A549 (cell line): ENCODE results near the gene RPN2. TPM values are rescaled to one million over a fixed set of nuclear protein-coding genes. Genes with fewer than 3 reads are reported as not detected.

ENCODE experiments used
- ATAC-seq, 2 experiments: fragments of 200-7000 bp in 1 of 2; fragments of >200 bp in 1 of 2; cut with Nextera tagmentation in 1 of 2; cut with Tn5 transposase in 1 of 2; 3 replicates each; pipeline versions ENCODE4 v1.8.0 to v1.9.1; 2018 to 2020; ENCODE audit warnings: mild to moderate bottlenecking in 1 of 2, moderate library complexity in 1 of 2
- CTCF ChIA-PET: fragments of 300-600 bp; sonication (Branson Sonifier 250); formaldehyde crosslinking; extraction: SDS; loops from one replicate; lab custom pipeline; 2021; ENCODE audit warnings: antibody characterized with exemption, inconsistent platforms; lab: Yijun Ruan, JAX
- POLR2A ChIA-PET: fragments of 350-600 bp; formaldehyde crosslinking; extraction: SDS; loops from one replicate; lab custom pipeline; 2021; ENCODE audit warnings: antibody characterized with exemption, inconsistent platforms; lab: Yijun Ruan, JAX
- DNase-seq, 2 experiments: peaks; one replicate each; pipeline versions ENCODE4 v3.0.0 to v3.0.0-alpha.2; 2011 to 2016; ENCODE audit warnings: low read depth in 1 of 2, low spot score in 1 of 2
- FAIRE-seq: peaks from 2 replicates; lab custom pipeline; 2011; peaks lifted over from hg19 to GRCh38; lab: Jason Lieb, UNC
- H3K27ac ChIP-seq, 2 experiments: fragments of >200 bp; sonication (Bioruptor Twin); formaldehyde crosslinking; 3 replicates each; pipeline ENCODE4 v1.5.1; 2016 to 2017
- H3K4me1 ChIP-seq: fragments of >200 bp; sonication (Bioruptor Twin); formaldehyde crosslinking; 3 replicates; pipeline ENCODE4 v1.6.1; 2016
- H3K4me2 ChIP-seq: fragments of >200 bp; sonication (Bioruptor Twin); formaldehyde crosslinking; 3 replicates; pipeline ENCODE4 v1.6.1; 2016
- H3K4me3 ChIP-seq: fragments of >200 bp; sonication (Bioruptor Twin); formaldehyde crosslinking; 3 replicates; pipeline ENCODE4 v1.5.1; 2016
- H3K9me3 ChIP-seq: fragments of >200 bp; sonication (Bioruptor Twin); formaldehyde crosslinking; 3 replicates; pipeline ENCODE4 v1.6.1; 2016
- CBX2 ChIP-seq: fragments of 200-600 bp; sonication (generic); IDR thresholded peaks from 2 replicates; pipeline ENCODE4 v1.6.1; 2016; ENCODE audit warnings: low read depth, mild to moderate bottlenecking, borderline replicate concordance
- FOSB ChIP-seq: fragments of 250-450 bp; sonication (Bioruptor Pico); IDR thresholded peaks from 2 replicates; pipeline ENCODE4 v1.5.0; 2020; ENCODE audit warnings: mild to moderate bottlenecking, moderate library complexity
- FOSL2 ChIP-seq, 2 experiments: fragments of 450-650 bp in 1 of 2; fragments of >200 bp in 1 of 2; sonication (Bioruptor Twin) in 1 of 2; formaldehyde crosslinking; IDR thresholded peaks; 2 replicates each; pipeline versions ENCODE4 v1.5.0 to v1.6.1; 2016 to 2020; ENCODE audit warnings: mild to moderate bottlenecking in 1 of 2, moderate library complexity in 1 of 2
- HES2 ChIP-seq: fragments of >200 bp; sonication (Bioruptor Twin); formaldehyde crosslinking; IDR thresholded peaks from 2 replicates; pipeline ENCODE4 v1.6.1; 2016
- HEYL ChIP-seq: fragments of 250-450 bp; sonication (Bioruptor Pico); IDR thresholded peaks from 2 replicates; pipeline ENCODE4 v1.8.0; 2021; ENCODE audit warnings: mild to moderate bottlenecking, moderate library complexity
- HOXA7 ChIP-seq: fragments of 250-450 bp; sonication (Bioruptor Pico); IDR thresholded peaks from 2 replicates; pipeline ENCODE4 v1.5.0; 2020; ENCODE audit warnings: mild to moderate bottlenecking, moderate library complexity
- JUNB ChIP-seq: fragments of >200 bp; sonication (Bioruptor Twin); formaldehyde crosslinking; IDR thresholded peaks from 2 replicates; pipeline ENCODE4 v1.6.1; 2016
- KDM1A ChIP-seq: fragments of 200-600 bp; sonication (generic); IDR thresholded peaks from 2 replicates; pipeline ENCODE4 v1.6.1; 2016; ENCODE audit warnings: low read depth, mild to moderate bottlenecking
- KDM5A ChIP-seq: fragments of 200-600 bp; sonication (generic); IDR thresholded peaks from 2 replicates; pipeline ENCODE4 v1.6.1; 2016; ENCODE audit warnings: antibody characterized with exemption, mild to moderate bottlenecking
- MAFK ChIP-seq: fragments of 450-650 bp; IDR thresholded peaks from 2 replicates; pipeline ENCODE4 v1.6.1; 2014; ENCODE audit not compliant: partially characterized antibody
- MYC ChIP-seq: IDR thresholded peaks from 2 replicates; pipeline ENCODE4 v1.6.1; 2012; ENCODE audit warnings: mild to moderate bottlenecking, inconsistent platforms, low read length, improper control_type of control experiment, borderline replicate concordance
- NFE2L2 ChIP-seq: fragments of 150-350 bp; conservative IDR thresholded peaks from 2 replicates; pipeline ENCODE4 v1.6.1; 2014; ENCODE audit warnings: low read length
- NPAS2 ChIP-seq: fragments of 250-450 bp; sonication (Bioruptor Pico); IDR thresholded peaks from 2 replicates; pipeline ENCODE4 v1.8.0; 2022; ENCODE audit warnings: mild to moderate bottlenecking, moderate library complexity, borderline replicate concordance
- NR3C1 ChIP-seq: fragments of >200 bp; sonication (Bioruptor Twin); formaldehyde crosslinking; IDR thresholded peaks from 3 replicates; pipeline ENCODE4 v1.6.1; 2017
- RCOR1 ChIP-seq: fragments of 150-350 bp; IDR thresholded peaks from 2 replicates; pipeline ENCODE4 v1.6.1; 2014; ENCODE audit warnings: antibody characterized with exemption, low read length, low read depth
- RFX5 ChIP-seq: fragments of 450-650 bp; IDR thresholded peaks from 2 replicates; pipeline ENCODE4 v1.7.1; 2014; ENCODE audit warnings: antibody characterized with exemption, mild to moderate bottlenecking, moderate library complexity
- RNF2 ChIP-seq: fragments of 200-600 bp; sonication (generic); IDR thresholded peaks from 2 replicates; pipeline ENCODE4 v1.6.1; 2016; ENCODE audit warnings: low read depth, mild to moderate bottlenecking, antibody characterized with exemption, moderate library complexity, borderline replicate concordance
- SMC3 ChIP-seq: fragments of >200 bp; sonication (Bioruptor Twin); formaldehyde crosslinking; IDR thresholded peaks from 3 replicates; pipeline ENCODE4 v1.6.1; 2018; ENCODE audit warnings: inconsistent platforms
- SREBF2 ChIP-seq: fragments of 450-650 bp; IDR thresholded peaks from 2 replicates; pipeline ENCODE4 v1.6.1; 2014; ENCODE audit warnings: mild to moderate bottlenecking, moderate library complexity
- TP53 ChIP-seq: fragments of 250-450 bp; sonication (Bioruptor Pico); IDR thresholded peaks from 2 replicates; pipeline ENCODE4 v1.5.0; 2021; ENCODE audit warnings: mild to moderate bottlenecking, moderate library complexity
- ZC3H11A ChIP-seq: fragments of 450-650 bp; IDR thresholded peaks from 2 replicates; pipeline ENCODE4 v1.6.1; 2014; ENCODE audit warnings: antibody characterized with exemption, mild to moderate bottlenecking
- ZFP36 ChIP-seq: fragments of 450-650 bp; IDR thresholded peaks from 2 replicates; pipeline ENCODE4 v1.6.1; 2014; ENCODE audit warnings: borderline replicate concordance; ENCODE audit not compliant: partially characterized antibody
- ZNF302 ChIP-seq: fragments of 250-450 bp; sonication (Bioruptor Pico); IDR thresholded peaks from 2 replicates; pipeline ENCODE4 v1.9.0; 2021; ENCODE audit warnings: inconsistent platforms, mild to moderate bottlenecking, moderate library complexity
- ZSCAN20 ChIP-seq: fragments of 250-450 bp; sonication (Bioruptor Pico); IDR thresholded peaks from 2 replicates; pipeline ENCODE4 v1.8.0; 2022; ENCODE audit warnings: mild to moderate bottlenecking, moderate library complexity
- WGBS: methylation state at CpG from one replicate; pipeline ENCODE4 v1.1.6; 2017; ENCODE audit errors: missing lambda C conversion rate; 5-methylcytosine and 5-hydroxymethylcytosine counted together
- polyA plus RNA-seq, 4 experiments: library from polyadenylated mRNA; depleted of rRNA in 3 of 4; stranded (reverse); fragments of >200 nt; fragmentation: RNase III in 1 of 4; extraction: RNeasy Plus Mini Kit Qiagen cat#74134 plus additional on column Dnase treatment in 1 of 4; gene quantifications; 2 replicates in 3 of 4; 3 replicates in 1 of 4; pipeline ENCODE4 v1.2.3, GENCODE V29; 2011 to 2017

The RPN2 gene
- polyA plus RNA-seq, 2 of the 4 experiments (the other 2 are of a cell fraction) = 282 to 391 TPM

GRCh38 chr20:37261714-37262113 lies 82.6 kb downstream of the RPN2 start, which contains the start of gene GHRH:
TSS of gene GHRH (minus strand) at chr20:37261814. CDS start at chr20:37256889, 4,925 bp downstream.
- H3K4me3 ChIP-seq = no peak within 1 kb of the TSS
- ATAC-seq = no peak
- FAIRE-seq = no peak
- WGBS = 49% methylated on average over 8 of the region's 9 CpGs
- ChIA-PET CTCF (no interaction called here), POLR2A (no interaction called here)
- H3K4me2 ChIP-seq = no peak within 1 kb of the TSS
- H3K4me1 ChIP-seq = no peaks in the 10 kb centered on the region
- TF ChIP-seq SMC3 = no peak
- TF ChIP-seq HEYL = no peak
- no peak for TF ChIP-seq SREBF2
- no peak for TF ChIP-seq ZNF302 (CRISPR knock-in tag)
- no peak for TF ChIP-seq ZFP36
- no peak for TF ChIP-seq MYC
- H3K9me3 ChIP-seq = no peaks in the 10 kb centered on the region
- no peak within 1 kb of the TSS for H3K27ac ChIP-seq
- no peak for DNase-seq

- DNase-seq (no peak), FAIRE-seq (no peak), ATAC-seq (no peak)
- ChIA-PET CTCF (interaction anchor here (1.0 kb wide), 1 partner anchor 271 kb away, joined by 4 read pairs; no protein-coding TSS in a partner anchor), POLR2A (no interaction called here)
- Histone ChIP-seq H3K4me1 (no peaks in the 10 kb centered on the region), H3K4me2 (no peak overlapping the region), H3K9me3 (no peaks in the 10 kb centered on the region), H3K4me3 (no peak overlapping the region), H3K27ac (no peak overlapping the region)
- TF ChIP-seq RNF2 (no peak), RFX5 (no peak), NFE2L2 (no peak), RCOR1 (no peak), ZC3H11A (no peak), MAFK (no peak), ZSCAN20 (no peak), NPAS2 (CRISPR knock-in tag) (no peak), TP53 (CRISPR knock-in tag) (no peak), NR3C1 (no peak), HOXA7 (CRISPR knock-in tag) (no peak), KDM1A (no peak), CBX2 (no peak), KDM5A (no peak), FOSB (no peak), HES2 (no peak)
- 65% methylated on average over 8 of the region's 8 CpGs for WGBS
These were observed 83.4 kb downstream of the RPN2 start for GRCh38 chr20:37262505-37262904.

GRCh38 chr20:37263686-37264085 lies 84.6 kb downstream of the RPN2 start:
- TF ChIP-seq HES2 (no peak), NFE2L2 (no peak), FOSB (no peak), HOXA7 (CRISPR knock-in tag) (no peak), JUNB (no peak), FOSL2 (IDR thresholded peaks at IDR 0.05) (no peak), FOSL2 (CRISPR knock-in tag; IDR thresholded peaks at IDR 0.05) (no peak), ZSCAN20 (no peak), ZC3H11A (no peak), TP53 (CRISPR knock-in tag) (no peak)
- 65% methylated on average over 6 of the region's 6 CpGs for WGBS
- H3K4me2 ChIP-seq = no peak overlapping the region
- no peaks in the 10 kb centered on the region for H3K9me3 ChIP-seq
- no peak overlapping the region for H3K27ac ChIP-seq
- ATAC-seq (no peak), FAIRE-seq (no peak), DNase-seq (no peak)
- no peak overlapping the region for H3K4me3 ChIP-seq
- POLR2A ChIA-PET = no interaction called here
- no peaks in the 10 kb centered on the region for H3K4me1 ChIP-seq
- CTCF ChIA-PET = interaction anchor here (1.0 to 10.9 kb wide), 2 partner anchors 68 to 271 kb away, joined by 3 to 150 read pairs; no protein-coding TSS in a partner anchor
